ENCODE results near the gene AZIN2.

DNA sequence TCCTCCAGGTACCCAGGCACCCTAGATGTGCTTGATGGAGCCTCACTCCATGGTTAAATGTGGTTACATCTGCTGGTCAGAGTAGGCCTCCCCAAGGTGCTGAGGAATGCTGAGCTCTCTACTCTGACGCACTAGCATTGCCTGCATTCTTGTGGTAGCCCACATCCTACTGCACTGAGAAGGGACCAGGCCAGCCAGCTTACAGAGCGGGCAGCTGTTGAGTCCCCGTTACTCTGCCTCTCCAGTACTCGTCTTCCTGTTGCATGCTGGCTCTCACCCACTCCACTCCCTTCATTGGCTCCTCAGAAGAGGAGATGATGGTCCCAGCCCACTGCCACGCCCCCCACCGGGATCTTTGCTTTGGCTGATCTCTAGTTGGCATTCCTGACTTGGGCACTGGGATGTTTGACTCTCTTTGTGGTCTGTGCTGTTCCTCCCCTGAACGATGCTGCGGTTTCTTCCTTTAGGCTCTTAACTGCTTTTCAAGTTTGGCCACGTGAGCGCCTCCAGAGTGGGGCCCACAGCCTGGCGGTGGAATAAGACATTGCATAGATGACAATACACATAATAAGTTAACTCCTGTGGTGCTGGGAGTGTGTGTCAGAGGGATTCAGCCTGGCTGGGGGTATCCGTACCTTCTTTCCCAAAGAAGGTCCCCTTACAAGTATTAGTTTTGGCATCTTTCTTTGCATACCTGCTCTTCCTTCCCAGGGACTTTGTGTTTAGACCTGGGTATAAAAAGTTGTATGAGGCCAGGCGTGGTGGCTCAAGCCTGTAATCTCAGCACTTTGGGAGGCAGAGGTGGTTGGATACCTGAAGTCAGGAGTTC, 18.6 kb downstream of the AZIN2 start:
- TF ChIP-seq, protein P1, sequence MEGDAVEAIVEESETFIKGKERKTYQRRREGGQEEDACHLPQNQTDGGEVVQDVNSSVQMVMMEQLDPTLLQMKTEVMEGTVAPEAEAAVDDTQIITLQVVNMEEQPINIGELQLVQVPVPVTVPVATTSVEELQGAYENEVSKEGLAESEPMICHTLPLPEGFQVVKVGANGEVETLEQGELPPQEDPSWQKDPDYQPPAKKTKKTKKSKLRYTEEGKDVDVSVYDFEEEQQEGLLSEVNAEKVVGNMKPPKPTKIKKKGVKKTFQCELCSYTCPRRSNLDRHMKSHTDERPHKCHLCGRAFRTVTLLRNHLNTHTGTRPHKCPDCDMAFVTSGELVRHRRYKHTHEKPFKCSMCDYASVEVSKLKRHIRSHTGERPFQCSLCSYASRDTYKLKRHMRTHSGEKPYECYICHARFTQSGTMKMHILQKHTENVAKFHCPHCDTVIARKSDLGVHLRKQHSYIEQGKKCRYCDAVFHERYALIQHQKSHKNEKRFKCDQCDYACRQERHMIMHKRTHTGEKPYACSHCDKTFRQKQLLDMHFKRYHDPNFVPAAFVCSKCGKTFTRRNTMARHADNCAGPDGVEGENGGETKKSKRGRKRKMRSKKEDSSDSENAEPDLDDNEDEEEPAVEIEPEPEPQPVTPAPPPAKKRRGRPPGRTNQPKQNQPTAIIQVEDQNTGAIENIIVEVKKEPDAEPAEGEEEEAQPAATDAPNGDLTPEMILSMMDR (conservative IDR thresholded peaks at IDR 0.05; ENCODE audit: low read length) = peak; percentile 69
- no peak for TF ChIP-seq EZH2phosphoT487 (IDR thresholded peaks at IDR 0.05; ENCODE audit: borderline replicate concordance)
